Ramos (cell line): Measurements from ENCODE around the gene MSMB.
"Not testable (repeated sequence)": the region's sequence is repeated elsewhere in the genome, so short reads cannot be mapped to it uniquely, and the experiment has no call there.

ENCODE experiments used
- in situ Hi-C: fragments of 300-500 bp; cut with MboI; formaldehyde crosslinking; loops from one replicate; pipeline ENCODE4 v1.14.3; 2022; ENCODE audit warnings: low sequenced_read_pairs; ENCODE audit not compliant: unreplicated experiment

The MSMB gene

GRCh38 chr10:46073564-46073963, 27.5 kb upstream of the MSMB start:
- in situ Hi-C loops = no loop called here

- in situ Hi-C loops = no loop called here
Observed at GRCh38 chr10:46070749-46071148, 24.7 kb upstream of the MSMB start.

- in situ Hi-C loops = no loop called here
Observed at GRCh38 chr10:46069771-46070463, 23.8 kb upstream of the MSMB start.

- in situ Hi-C loops = no loop called here
Observed at GRCh38 chr10:46068905-46069304, 22.8 kb upstream of the MSMB start.

GRCh38 chr10:46068117-46068516, 22.0 kb upstream of the MSMB start:
- in situ Hi-C loops = no loop called here

GRCh38 chr10:46064269-46064817, 18.3 kb upstream of the MSMB start:
- in situ Hi-C loops = no loop called here

GRCh38 chr10:46062723-46063428, 16.8 kb upstream of the MSMB start:
- in situ Hi-C loops = no loop called here

- in situ Hi-C loops = no loop called here
Observed at GRCh38 chr10:46060706-46061105, 14.6 kb upstream of the MSMB start.

GRCh38 chr10:46057927-46058326, 11.9 kb upstream of the MSMB start:
- in situ Hi-C loops = not testable (repeated sequence)

GRCh38 chr10:46057038-46057437, 11.0 kb upstream of the MSMB start:
- in situ Hi-C loops = no loop called here

GRCh38 chr10:46055771-46056170, 9.7 kb upstream of the MSMB start:
- in situ Hi-C loops = no loop called here

GRCh38 chr10:46053534-46054434, 7.7 kb upstream of the MSMB start:
- in situ Hi-C loops = no loop called here

- in situ Hi-C loops = no loop called here
Observed at GRCh38 chr10:46052791-46053375, 6.8 kb upstream of the MSMB start.

- in situ Hi-C loops = no loop called here
Observed at GRCh38 chr10:46052057-46052790, 6.2 kb upstream of the MSMB start.

- in situ Hi-C loops = no loop called here
Observed at GRCh38 chr10:46050941-46051623, 5.0 kb upstream of the MSMB start.

- in situ Hi-C loops = loop anchor here (25.0 kb wide), 1 partner anchor 812 kb away; no protein-coding TSS in a partner anchor
Observed at GRCh38 chr10:46049497-46049831, 3.4 kb upstream of the MSMB start.

- in situ Hi-C loops = loop anchor here (25.0 kb wide), 1 partner anchor 811 kb away; no protein-coding TSS in a partner anchor
Observed at GRCh38 chr10:46048152-46048551, 2.1 kb upstream of the MSMB start.

- in situ Hi-C loops = loop anchor here (25.0 kb wide), 1 partner anchor 805 kb away; no protein-coding TSS in a partner anchor
Observed at GRCh38 chr10:46042527-46042926, 3.5 kb downstream of the MSMB start.

GRCh38 chr10:46040004-46040403, 6.1 kb downstream of the MSMB start:
- in situ Hi-C loops = loop anchor here (25.0 kb wide), 1 partner anchor 803 kb away; no protein-coding TSS in a partner anchor
